ENCODE data around the gene DNAJC6.
"Not testable (repeated sequence)": the region's sequence is repeated elsewhere in the genome, so short reads cannot be mapped to it uniquely, and the experiment has no call there.

DNAJC6 gene

GRCh38 chr1:65355031-65355712 lies 45.8 kb downstream of the DNAJC6 start:
- no peak for DNase-seq (ENCODE audit: low read depth in 2 of 3, low spot score in 2 of 3)

GRCh38 chr1:65357291-65357960 lies 48.1 kb downstream of the DNAJC6 start:
- no peak for DNase-seq (ENCODE audit: low read depth in 2 of 3, low spot score in 2 of 3)

GRCh38 chr1:65359888-65360287 lies 50.5 kb downstream of the DNAJC6 start:
- DNase-seq (ENCODE audit: low read depth in 2 of 3, low spot score in 2 of 3), result no peak

- DNase-seq (ENCODE audit: low read depth in 2 of 3, low spot score in 2 of 3), result no peak
Observed at GRCh38 chr1:65360648-65361047, 51.3 kb downstream of the DNAJC6 start.

DNA sequence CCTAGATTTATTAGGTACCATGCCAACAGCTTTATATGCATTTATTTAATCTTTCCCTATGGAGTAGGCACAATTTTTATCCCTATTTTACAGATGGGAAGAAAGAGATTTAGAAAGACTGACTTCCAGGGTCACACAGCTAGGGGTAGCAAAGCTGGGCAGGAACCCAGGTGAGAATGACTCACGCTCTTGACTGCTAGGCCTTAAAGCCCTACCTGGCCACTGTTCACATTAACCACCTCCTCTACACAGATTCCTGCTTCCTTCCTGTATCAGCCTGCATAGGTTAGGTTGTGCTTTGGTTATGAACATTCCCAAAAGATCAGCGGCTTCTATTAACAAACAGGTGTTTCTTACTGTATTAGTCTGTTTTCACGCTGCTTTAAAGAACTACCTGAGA lies 53.2 kb downstream of the DNAJC6 start:
- DNase-seq (ENCODE audit: low read depth in 2 of 3, low spot score in 2 of 3), result no peak

GRCh38 chr1:65363484-65363883 lies 54.1 kb downstream of the DNAJC6 start:
- no peak for DNase-seq (ENCODE audit: low read depth in 2 of 3, low spot score in 2 of 3)

DNA sequence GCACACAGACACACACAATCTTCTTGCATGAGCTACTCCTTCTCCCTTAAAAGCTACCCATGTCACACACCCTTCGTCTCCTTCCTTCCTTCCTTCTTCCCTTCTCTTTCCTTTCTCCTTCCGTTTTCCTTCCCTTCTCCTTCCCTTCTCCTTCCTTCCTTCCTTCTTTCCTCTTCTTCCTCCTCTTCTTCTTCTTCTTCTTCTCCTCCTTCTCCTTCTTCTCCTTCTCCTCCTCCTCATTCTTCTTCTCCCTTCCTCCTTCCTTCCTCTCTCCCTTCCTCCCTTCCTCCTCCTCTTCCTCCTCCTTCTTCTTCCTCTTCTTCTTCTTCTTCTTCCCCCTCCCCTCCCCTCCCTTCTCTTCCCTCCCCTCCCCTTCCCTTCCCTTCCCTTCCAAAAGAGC lies 59.1 kb downstream of the DNAJC6 start:
- no peak for DNase-seq (ENCODE audit: low read depth in 2 of 3, low spot score in 2 of 3)

GRCh38 chr1:65371544-65371943 lies 62.2 kb downstream of the DNAJC6 start:
- DNase-seq (ENCODE audit: low read depth in 2 of 3, low spot score in 2 of 3), result no peak

DNA sequence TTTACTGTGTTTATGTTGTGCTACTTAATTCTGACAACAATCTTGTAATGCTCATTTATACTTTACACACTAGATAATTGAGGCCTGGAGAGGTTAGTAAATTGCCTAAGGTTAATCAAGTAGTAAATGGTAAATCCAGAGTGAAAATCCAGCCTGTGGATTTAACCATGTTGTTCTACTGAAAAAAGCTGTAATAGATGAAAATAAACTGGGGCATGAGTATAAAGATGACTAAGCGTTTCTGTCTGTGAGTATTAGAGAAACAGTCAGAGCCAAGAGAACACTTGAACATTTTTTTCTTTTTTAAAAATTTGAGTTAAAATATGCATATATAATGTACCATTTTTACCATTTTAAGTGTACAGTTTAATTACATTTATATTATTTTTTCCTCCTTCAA lies 63.2 kb downstream of the DNAJC6 start:
- DNase-seq (ENCODE audit: low read depth in 2 of 3, low spot score in 2 of 3), result no peak

- no peak for DNase-seq (ENCODE audit: low read depth in 2 of 3, low spot score in 2 of 3)
Observed at GRCh38 chr1:65377496-65378246, 68.3 kb downstream of the DNAJC6 start.

DNA sequence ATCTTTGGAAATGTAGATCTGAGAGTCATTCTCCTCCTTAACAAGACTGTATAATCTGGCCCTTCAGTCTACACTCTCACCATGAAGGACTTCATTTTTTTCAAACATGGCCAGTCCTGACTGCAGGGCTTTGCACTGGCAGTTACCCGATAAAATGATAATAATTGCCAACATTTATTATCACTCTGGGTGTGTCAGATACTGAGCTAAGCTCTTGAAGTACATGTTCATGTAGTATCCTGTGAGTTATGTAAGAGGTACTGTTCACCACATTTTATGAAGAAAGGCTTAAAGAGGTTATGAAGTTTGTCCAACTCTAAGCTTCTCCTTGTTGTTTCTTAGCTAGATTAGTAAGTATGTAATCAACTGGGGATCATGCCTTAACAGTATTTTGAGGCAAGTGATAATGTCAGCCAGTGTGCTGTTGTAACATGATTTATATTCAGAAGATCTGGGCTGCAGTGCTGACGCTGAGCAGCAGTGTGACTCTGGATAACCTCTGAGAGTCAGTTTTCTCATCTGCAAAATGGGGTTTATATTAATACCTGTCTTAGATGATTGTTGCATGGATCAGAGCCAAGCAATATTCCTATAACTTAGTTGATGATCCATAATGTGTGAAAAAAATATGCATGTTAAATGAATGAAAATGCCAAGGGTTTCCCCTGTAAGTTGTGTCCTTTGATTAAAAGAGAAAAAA lies 69.1 kb downstream of the DNAJC6 start:
- DNase-seq (ENCODE audit: low read depth in 2 of 3, low spot score in 2 of 3), result no peak

DNA sequence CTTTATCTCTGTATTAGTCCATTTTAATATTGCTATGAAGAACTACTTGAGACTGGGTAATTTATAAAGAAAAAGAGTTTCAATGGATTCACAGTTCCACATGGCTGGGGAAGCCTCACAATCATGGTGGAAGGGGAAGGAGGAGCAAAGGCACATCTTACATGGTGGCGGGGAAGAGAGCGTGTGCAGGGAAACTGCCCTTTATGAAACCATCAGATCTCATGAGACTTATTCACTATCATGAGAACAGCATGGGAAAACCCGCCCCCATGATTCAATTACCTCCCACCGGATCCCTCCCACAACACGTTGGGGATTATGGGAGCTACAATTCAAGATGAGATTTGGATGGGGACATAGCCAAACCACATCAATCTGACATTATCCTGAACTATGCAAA lies 75.1 kb downstream of the DNAJC6 start:
- not testable (repeated sequence) for DNase-seq (ENCODE audit: low read depth in 2 of 3, low spot score in 2 of 3)

DNA sequence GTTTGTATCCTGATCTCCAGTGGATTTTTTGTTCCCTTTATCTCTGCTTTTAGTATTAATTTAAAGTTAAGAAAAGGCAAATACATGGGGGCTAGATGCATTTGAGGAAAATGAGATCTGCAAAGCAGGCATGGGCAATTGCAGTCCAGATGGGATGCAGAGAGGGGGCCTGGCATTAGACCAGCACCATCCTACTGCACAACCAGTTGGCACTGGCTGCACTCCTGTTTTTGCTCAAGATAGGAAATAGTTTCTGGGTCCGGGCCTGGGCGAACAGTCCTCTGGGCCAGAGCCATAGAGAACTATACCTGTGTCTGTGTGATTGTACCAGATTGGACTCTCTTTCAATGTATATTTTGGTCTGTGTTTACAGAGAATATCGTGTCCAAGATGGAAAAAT lies 77.1 kb downstream of the DNAJC6 start:
- DNase-seq (ENCODE audit: low read depth in 2 of 3, low spot score in 2 of 3), result no peak

DNA sequence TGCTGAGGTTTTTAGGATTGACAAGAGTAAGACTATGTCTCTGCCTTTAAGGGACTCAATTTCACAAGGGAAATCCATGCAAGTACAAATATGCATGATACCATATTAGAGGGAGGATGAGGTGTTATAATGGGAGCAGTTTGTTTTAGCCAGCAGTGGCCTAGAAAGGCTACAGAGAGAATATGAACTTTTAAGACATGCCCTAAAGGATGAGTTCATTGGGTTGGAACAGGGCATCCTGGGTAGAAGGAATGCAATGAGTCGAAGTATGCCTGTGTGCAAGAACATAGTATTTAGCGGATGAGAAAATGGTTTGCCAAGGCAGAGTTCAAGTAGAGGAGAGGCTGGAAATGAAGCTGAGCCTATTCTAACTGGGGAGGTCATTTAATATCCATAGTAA lies 78.5 kb downstream of the DNAJC6 start:
- no peak for DNase-seq (ENCODE audit: low read depth in 2 of 3, low spot score in 2 of 3)

- no peak for DNase-seq (ENCODE audit: low read depth in 2 of 3, low spot score in 2 of 3)
Observed at GRCh38 chr1:65388908-65389695, 79.8 kb downstream of the DNAJC6 start.

GRCh38 chr1:65392497-65392896 lies 83.2 kb downstream of the DNAJC6 start:
- DNase-seq (ENCODE audit: low read depth in 2 of 3, low spot score in 2 of 3), result no peak

DNA sequence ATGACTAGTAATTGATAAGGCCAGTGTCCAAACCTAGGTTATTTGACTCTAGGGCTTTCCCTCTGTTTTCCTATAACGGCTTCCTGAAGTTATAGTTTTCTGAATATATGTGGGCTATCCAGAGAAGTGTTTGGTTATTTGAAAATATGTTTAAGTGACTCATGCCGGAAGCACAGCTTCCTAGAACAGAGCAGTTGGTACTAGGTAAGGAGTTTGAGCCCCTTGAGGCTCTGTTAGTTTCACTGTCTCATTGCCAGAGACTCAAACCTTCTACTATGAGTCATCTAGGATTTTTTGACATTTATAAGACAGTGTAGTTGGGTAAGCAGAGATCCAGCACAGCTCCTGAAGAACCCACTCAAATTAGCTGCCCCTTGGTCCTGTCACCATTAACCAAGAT lies 84.0 kb downstream of the DNAJC6 start:
- DNase-seq (ENCODE audit: low read depth in 2 of 3, low spot score in 2 of 3), result no peak

DNA sequence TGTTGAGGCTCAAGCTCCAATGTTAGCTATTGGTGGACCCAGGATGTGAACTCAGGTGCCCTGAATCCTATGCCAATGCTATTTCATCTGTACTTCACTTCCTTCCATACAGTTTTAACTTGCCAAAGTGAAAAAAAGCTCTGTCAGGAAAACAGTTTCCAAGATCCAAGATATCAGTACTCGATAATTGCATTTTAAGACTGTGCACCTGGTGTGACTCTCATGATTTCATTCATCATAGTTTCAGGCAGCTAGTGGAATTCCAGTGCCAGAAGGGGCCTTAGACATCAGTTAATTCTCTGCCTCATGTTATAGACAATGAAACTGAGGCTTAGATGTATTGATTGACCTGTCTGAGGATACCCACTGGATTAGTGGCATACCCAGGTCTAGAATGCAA lies 84.6 kb downstream of the DNAJC6 start:
- no peak for DNase-seq (ENCODE audit: low read depth in 2 of 3, low spot score in 2 of 3)

DNA sequence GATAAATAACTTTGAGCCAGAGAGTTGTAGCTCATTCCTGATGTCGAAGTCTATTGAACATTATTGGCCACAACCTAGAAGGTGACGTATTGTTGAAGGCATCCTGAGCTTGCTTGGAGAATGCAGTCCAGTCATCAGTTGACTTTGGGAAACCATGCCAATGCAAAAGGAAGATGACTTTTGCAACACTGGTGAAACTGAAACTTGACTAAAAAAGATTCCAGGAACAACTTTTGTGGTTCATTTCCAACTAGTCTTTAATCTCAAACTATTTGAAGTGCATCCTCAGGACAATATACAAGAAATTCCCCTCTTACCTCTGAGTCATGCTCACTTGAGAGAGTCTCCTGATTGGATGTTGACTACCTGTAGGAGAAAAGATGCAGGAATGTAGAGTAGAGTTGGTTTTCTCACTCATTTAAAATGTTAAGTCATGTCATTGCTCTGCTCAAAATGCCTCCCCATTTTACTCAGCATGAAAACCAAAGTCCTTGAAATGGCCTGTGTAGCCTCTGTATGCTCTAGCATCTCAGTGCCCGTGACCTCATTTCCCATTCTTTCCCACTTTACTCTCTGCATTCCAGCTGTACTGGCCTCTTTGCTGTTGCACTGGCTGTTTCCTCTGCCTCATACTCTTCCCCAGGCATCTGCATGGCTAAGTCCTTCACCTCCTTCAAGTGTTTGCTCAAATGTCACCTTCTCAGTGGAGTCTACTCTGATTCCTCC lies 86.7 kb downstream of the DNAJC6 start:
- DNase-seq (ENCODE audit: low read depth in 2 of 3, low spot score in 2 of 3), result no peak

- no peak for DNase-seq (ENCODE audit: low read depth in 2 of 3, low spot score in 2 of 3)
Observed at GRCh38 chr1:65398083-65398482, 88.7 kb downstream of the DNAJC6 start.
